ENCODE results near the gene CYP27C1.

DNA sequence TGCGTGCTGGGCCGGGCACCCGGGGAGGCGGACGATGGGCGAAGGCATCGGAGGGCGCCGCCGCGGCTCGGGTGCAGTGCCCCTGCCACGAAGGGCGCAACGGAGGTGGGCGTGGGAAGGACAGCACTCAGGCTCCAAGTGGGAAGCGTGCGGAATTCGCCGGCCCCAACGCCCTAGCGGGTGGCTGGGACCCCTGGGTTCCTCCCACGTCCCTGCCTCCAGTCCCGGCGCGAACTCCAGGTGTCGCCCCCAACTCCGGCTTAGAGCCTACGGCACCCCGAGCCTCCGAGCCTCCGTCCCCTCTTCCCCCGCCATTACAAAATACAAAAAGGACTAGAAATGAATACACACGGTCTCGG lies 1.3 kb downstream of the CYP27C1 start:
- TF ChIP-seq, protein P1, sequence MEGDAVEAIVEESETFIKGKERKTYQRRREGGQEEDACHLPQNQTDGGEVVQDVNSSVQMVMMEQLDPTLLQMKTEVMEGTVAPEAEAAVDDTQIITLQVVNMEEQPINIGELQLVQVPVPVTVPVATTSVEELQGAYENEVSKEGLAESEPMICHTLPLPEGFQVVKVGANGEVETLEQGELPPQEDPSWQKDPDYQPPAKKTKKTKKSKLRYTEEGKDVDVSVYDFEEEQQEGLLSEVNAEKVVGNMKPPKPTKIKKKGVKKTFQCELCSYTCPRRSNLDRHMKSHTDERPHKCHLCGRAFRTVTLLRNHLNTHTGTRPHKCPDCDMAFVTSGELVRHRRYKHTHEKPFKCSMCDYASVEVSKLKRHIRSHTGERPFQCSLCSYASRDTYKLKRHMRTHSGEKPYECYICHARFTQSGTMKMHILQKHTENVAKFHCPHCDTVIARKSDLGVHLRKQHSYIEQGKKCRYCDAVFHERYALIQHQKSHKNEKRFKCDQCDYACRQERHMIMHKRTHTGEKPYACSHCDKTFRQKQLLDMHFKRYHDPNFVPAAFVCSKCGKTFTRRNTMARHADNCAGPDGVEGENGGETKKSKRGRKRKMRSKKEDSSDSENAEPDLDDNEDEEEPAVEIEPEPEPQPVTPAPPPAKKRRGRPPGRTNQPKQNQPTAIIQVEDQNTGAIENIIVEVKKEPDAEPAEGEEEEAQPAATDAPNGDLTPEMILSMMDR (IDR thresholded peaks at IDR 0.05) = no peak
- TF ChIP-seq POLR2A (IDR thresholded peaks at IDR 0.05) = no peak

Data from adrenal gland (tissue), 5 donors.